NCI-H2196 treated with DMSO at 0.1 percent for 48 hours (cell line): Measurements from ENCODE around the gene ZNF419.
"Not testable (repeated sequence)": the region's sequence is repeated elsewhere in the genome, so short reads cannot be mapped to it uniquely, and the experiment has no call there.

Source experiments
- DNase-seq: peaks from one replicate; lab custom pipeline; 2025; ENCODE audit not compliant: unreplicated experiment; lab: John Stamatoyannopoulos, UW

ZNF419 gene

GRCh38 chr19:57487477-57488298 is at the start of gene ZNF419:
Gene ZNF419 (plus strand): TSS chr19:57487750. CDS start chr19:57487951, 201 bp downstream.
- peak; percentile 73 for DNase-seq

DNA sequence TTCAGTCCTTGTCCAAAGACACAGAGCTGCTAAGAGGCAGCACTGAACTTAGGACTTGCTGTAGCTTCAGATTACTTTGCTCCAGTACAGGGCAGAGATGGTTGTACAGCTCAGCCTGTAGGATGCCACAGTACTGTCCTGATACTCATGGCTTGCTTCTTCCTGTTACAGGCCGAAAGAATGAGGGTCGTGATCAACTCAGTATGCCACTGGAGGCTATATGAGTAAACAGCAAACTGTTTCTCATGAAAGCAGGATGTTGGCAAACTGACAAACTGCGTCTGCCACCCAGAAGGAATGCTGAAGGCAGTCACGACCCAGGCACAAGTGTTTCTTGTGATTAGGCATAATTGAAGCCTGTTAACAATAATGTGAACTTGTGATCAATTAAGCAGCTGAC is 49.6 kb upstream of the ZNF419 start:
- DNase-seq: no peak

GRCh38 chr19:57438925-57439324 is 48.6 kb upstream of the ZNF419 start:
- no peak for DNase-seq

DNA sequence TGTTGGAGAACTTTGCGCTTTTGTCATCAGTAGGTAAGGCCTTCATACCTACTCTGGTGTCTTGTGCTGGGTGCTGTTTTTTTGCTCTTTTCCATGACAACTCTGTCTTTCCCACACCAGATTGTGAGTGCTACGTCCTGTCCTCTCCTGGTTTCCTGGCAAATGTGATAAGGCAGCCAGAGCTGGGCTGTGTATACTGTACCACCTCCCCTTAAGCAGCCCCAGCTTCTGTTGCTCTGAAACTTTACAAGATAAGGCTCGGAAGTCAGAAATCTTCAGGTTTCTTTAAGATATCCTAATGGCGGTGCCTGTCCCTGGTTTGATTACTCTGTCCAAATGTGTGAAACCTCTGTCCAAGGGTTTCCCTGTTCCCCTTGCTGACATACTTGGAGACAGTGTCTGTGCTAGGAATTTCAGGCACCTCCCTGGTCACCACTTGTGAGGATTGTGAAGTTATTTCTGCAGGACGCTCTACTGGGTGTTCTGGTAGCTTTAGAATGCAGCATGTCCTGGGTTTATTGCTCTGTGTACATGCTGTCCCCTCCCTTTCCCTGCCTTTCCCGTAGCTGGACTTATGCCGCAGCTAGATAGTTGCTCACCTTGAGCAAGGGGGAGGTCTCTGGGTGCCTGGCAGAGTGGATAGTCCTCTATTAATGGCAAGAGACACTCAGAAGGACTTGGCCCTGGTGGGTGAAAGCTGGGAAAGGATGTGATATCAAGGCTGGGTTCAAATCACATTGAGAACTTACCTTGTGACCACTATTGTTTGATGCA is 45.4 kb upstream of the ZNF419 start:
- no peak for DNase-seq

- DNase-seq: no peak
Observed at GRCh38 chr19:57443121-57443696, 44.3 kb upstream of the ZNF419 start.

DNA sequence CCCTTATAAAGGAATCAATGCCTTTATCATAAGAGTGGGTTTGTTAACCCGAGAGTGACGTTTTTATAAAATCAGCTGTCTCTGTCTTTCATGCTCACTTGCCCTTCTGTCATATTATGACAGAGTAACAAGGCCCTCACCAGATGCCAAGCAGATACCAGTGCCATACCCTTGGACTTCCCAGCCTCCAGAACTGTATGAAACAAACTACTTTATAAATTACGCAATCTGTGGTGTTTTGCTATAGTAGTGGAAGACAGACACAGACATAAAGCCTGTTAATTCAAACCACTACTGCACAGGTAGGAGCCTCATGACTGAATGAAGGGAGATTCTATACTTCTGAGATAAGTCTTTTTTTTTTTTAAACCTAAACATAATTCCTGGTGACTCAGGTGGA is 35.2 kb upstream of the ZNF419 start:
- DNase-seq: no peak

DNA sequence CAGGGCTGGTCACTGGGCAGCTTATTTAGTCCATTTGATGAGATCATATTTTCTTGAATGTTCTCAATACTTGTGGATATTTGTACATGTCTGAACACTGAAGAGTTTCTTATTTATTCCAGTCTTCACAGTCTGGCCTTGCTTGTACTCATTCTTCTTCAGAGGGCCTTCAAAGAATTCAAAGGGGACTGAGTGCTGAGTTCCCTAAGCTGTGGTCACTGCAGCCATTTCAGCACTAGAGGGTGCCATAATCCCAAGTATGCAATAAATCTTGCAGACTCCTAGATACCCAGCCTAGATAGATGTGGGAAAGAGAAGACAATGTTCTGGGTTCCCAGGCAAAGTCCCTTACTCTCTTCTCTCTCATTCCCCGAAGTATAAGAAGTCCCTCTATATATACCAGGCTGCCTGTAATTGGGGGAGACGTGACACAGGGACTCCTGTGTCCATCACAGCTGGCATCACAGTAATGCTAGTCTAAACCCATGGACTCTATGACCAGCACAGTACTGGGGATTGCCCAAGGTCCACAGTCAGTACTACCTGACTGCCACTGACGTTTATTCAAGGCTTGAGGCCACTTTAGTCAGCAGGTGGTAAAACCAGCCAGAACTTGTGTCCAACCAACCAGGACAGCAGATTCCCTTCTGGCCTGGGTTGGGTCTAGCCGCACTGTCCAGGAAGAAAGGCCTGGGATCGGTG is 21.7 kb upstream of the ZNF419 start:
- no peak for DNase-seq

DNA sequence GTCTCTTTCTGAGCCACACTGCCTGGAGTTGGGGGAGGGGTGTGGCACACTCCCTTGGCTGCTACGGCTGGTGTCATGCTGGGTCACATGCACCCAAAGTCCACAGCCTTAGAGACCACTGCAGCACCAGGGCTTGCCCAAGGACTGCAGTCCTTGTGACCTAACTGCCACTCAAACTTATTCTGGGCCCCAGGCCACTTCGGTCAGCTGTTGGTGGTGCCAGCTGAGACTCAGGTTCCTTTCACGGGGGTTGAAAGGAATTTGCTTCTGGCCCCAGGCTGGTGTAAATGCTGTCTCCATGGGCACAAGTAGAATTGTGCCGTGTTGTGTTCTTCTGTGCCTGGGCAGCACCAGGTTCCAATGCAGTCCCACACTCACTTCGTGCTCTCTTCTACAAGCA is 21.1 kb upstream of the ZNF419 start:
- DNase-seq: no peak

GRCh38 chr19:57473646-57474045 is 13.9 kb upstream of the ZNF419 start:
- DNase-seq: no peak

DNA sequence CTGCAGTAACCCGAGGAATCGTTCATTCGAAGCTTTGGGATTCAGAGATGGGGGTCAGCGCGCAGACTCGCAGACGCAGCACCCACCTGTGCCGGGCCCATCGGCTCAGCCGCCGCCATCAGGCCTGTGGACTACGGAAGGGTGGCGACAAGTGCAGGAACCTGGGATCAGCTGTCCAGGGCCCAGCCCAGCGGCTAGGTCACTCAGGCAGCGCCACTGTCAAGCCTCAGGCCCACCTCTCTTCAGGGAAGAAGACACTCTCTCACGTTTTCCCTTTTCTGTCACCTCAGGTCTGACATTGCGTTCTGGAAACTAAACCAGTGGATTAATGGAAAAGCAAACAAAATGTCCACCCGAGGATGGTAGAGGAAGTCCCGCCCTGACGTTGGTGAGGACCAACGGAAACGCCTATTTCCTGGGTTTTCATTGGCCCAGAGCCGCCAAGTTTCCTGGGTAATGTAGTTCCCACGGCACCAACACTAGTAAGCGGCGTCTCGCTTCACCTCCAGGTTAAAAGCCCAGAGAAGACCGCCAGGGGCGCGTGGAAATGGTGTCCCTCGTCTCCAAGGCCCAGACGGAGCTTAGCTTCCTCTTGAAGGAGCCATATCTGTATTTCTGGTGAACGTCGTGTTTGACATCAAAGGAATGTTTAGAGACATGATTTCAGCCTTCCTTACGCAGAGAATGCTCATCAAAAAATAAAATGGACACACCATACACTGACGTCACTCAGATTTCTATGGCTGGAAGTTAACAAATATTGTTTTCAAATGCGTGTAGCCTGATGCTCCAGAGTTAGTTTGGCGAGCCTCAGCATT is 10.2 kb upstream of the ZNF419 start, which contains the start of gene ZNF772:
TSS of gene ZNF772 (minus strand) at position 376 of the 818 bp plus-strand sequence. CDS start at position 119, 257 bp downstream.
- DNase-seq: peak; percentile 86

DNA sequence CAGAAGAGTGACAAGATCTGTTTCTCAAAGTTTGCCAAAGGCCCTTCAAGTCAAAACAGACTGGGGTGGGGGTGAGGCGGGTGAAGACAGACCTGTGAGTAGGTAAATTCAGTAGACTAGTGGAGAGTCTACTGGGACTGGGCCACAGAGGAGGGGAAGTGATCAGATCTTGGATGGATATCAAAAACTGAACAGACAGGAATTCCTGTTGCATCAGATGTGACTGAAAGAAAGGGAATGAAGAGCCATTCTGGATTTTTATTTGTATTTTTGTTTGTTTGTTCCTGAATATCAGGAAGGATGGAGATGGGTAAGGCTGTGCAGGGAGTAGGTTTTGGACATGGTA is 722 bp downstream of the ZNF419 start:
- not testable (repeated sequence) for DNase-seq

GRCh38 chr19:57499332-57499679 is 11.8 kb downstream of the ZNF419 start:
- not testable (repeated sequence) for DNase-seq

GRCh38 chr19:57499680-57500395 is 12.3 kb downstream of the ZNF419 start, which contains the start of gene ZNF773:
Gene ZNF773 (plus strand): TSS chr19:57499938. CDS start chr19:57500081, 143 bp downstream.
- peak; percentile 79 for DNase-seq

GRCh38 chr19:57500400-57500799 is 12.8 kb downstream of the ZNF419 start:
- DNase-seq: not testable (repeated sequence)

- no peak for DNase-seq
Observed at GRCh38 chr19:57506163-57506562, 18.6 kb downstream of the ZNF419 start.

DNA sequence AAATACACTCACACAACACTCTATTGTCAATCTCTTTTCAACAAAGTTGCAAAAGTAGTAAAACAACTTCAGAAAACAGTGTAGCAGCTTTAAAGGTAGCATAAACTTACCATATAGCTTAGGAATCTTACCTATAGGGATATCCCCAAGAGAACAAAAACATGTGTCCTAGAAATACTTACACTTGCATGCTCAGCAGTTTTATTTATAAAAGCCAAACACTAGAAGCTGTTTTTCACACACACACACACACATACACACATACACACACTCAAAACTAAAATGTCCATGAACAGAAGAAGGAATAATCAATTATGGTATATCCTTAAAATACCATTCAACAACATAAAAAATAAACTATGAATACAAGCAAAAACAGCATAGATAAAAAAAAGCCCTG is 23.9 kb downstream of the ZNF419 start:
- DNase-seq: no peak

GRCh38 chr19:57512845-57513244 is 25.3 kb downstream of the ZNF419 start:
- no peak for DNase-seq

DNA sequence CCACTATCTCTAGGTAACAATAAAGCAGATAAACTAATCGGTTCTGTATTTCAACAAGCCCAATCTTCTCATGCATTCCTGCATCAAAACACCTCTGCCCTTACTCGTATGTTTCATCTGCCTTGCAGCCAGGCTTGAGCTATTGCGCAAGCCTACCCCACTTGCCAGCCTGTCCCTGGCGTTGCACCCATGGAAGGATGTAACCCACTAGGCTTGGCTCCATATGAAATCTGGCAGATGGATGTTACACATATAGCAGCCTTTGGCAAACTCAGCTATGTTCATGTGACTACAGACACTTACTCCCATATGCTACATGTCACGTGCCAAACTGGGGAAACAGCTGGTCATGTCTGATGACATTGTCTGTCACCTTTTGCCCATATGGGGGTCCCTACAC is 27.7 kb downstream of the ZNF419 start:
- no peak for DNase-seq

DNA sequence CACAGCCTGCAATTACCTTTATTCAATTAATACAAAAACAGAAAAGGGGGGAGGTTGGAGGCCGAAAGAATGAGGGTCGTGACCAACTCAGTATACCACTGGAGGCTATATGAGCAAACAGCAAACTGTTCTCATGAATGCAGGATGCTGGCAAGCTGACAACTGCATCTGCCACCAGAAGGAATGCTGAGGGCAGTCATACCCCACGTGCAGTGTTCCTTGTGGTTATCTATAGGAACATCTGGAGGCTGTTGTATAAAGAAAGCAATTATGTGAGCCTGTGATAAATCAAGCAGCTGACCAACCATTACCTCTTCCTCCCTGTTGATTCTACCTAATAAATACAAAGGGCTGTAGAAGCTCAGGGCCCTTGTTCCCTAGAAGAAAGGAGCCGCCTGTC is 30.5 kb downstream of the ZNF419 start:
- not testable (repeated sequence) for DNase-seq
